Kidney epithelial cell (primary cell): ENCODE data around the gene MAN1C1. TPM values are rescaled to one million over a fixed set of nuclear protein-coding genes. Genes with fewer than 3 reads are reported as not detected.
"Not testable (repeated sequence)": the region's sequence is repeated elsewhere in the genome, so short reads cannot be mapped to it uniquely, and the experiment has no call there.

Source experiments
- DNase-seq: peaks from one replicate; pipeline ENCODE4 v3.0.0-alpha.2; 2010; ENCODE audit warnings: low read depth
- H3K27me3 ChIP-seq: 2 replicates; pipeline ENCODE4 v1.6.0; 2011; ENCODE audit warnings: low read length; ENCODE audit not compliant: control insufficient read depth, insufficient read depth
- H3K36me3 ChIP-seq: 2 replicates; pipeline ENCODE4 v1.5.1; 2011; ENCODE audit warnings: low read length; ENCODE audit not compliant: control insufficient read depth, insufficient read depth
- H3K4me3 ChIP-seq: 2 replicates; pipeline ENCODE4 v1.5.1; 2011; ENCODE audit warnings: low read depth, mild to moderate bottlenecking, control low read depth, low read length
- total RNA-seq: library from RNA; depleted of rRNA; stranded (reverse); fragments of >200 nt; gene quantifications from 2 replicates; pipeline ENCODE4 v1.2.3, GENCODE V29; 2015
- TF ChIP-seq, protein P1 (sequence below): IDR thresholded peaks from 2 replicates; pipeline ENCODE4 v1.5.1; 2011; ENCODE audit warnings: mild to moderate bottlenecking, moderate library complexity, low read length, control low read depth, inconsistent platforms; ENCODE audit not compliant: insufficient read depth, poor library complexity, severe bottlenecking

Gene MAN1C1
- total RNA-seq, 1 donor from 2014 or later = 1.4 TPM

DNA sequence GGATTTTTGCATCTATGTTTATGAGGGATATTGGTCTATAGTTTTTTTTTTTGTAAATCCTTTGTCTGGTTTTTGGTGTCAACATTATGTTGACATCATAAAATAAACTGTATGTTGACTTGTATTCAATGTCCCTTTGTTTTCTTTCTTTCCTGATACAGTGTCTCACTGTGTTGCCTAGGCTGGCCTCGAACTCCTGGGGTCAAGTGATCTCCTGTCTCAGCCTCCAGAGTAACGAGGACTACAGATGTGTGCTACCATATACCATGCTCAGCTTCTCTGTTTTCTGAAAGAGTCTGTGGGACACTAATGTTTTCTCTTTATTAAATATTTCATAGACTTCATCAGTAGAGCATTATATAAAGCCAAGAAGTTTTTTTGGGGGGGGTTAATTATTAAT lies 18.3 kb downstream of the MAN1C1 start:
- TF ChIP-seq, protein P1, sequence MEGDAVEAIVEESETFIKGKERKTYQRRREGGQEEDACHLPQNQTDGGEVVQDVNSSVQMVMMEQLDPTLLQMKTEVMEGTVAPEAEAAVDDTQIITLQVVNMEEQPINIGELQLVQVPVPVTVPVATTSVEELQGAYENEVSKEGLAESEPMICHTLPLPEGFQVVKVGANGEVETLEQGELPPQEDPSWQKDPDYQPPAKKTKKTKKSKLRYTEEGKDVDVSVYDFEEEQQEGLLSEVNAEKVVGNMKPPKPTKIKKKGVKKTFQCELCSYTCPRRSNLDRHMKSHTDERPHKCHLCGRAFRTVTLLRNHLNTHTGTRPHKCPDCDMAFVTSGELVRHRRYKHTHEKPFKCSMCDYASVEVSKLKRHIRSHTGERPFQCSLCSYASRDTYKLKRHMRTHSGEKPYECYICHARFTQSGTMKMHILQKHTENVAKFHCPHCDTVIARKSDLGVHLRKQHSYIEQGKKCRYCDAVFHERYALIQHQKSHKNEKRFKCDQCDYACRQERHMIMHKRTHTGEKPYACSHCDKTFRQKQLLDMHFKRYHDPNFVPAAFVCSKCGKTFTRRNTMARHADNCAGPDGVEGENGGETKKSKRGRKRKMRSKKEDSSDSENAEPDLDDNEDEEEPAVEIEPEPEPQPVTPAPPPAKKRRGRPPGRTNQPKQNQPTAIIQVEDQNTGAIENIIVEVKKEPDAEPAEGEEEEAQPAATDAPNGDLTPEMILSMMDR = no peak
- DNase-seq = no peak
- Histone ChIP-seq H3K27me3 (no peaks in the 10 kb centered on the region), H3K4me3 (no peak overlapping the region), H3K36me3 (no peaks in the 10 kb centered on the region)

DNA sequence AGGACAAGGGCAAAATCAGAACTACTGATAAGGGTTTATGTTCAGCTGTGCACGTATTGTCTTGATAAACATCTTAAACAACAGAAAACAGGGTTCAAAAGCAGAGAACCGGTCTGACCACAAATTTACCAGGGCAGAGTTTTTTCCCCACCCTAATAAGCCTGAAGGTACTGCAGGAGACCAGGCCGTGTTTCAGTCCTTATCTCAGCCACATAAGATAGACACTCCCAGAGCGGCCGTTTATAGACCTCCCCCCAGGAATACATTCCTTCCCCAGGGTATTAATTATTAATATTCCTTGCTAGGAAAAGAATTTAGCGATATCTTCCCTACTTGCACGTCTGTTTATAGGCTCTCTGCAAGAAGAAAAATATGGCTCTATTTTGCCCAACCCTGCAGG lies 19.6 kb downstream of the MAN1C1 start:
- H3K36me3 ChIP-seq, H3K4me3 ChIP-seq, DNase-seq, H3K27me3 ChIP-seq: not testable (repeated sequence)

DNA sequence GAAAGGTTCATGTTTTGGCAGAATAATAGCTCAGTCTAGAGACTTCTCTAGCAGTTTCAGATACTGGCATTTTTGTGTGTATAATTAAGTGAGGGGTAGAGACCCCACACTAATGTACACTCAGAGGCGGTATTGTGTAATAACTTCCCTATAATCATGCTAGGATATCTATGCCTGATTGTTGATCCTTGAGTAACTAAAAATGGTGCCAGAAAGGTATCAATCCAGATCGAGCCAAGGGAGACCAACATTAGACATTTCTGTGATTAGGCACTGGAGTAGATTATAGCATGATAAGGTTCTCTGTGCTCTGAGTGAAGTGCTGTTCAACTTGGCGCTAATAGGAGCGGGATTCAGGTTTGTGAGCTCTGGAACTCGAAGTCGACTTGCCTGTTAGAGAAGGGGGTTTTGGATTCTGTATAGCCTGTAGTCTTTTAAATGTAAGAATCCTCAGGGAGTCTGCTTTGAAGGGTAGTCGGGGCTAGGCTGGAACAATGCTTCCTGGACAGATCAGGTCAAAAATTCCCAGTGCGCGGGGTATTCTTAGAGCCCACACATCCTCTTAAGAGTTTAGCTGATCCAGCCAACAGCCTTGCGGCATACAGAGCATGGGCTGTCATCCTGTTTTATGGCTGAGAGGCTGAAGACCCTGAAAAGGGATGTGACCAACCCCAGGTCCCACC lies 24.2 kb downstream of the MAN1C1 start:
- Histone ChIP-seq H3K27me3 (peaks cover 15% of the 10 kb centered on the region), H3K36me3 (no peaks in the 10 kb centered on the region), H3K4me3 (no peak overlapping the region)
- no peak for DNase-seq
- TF ChIP-seq, protein P1 = no peak

DNA sequence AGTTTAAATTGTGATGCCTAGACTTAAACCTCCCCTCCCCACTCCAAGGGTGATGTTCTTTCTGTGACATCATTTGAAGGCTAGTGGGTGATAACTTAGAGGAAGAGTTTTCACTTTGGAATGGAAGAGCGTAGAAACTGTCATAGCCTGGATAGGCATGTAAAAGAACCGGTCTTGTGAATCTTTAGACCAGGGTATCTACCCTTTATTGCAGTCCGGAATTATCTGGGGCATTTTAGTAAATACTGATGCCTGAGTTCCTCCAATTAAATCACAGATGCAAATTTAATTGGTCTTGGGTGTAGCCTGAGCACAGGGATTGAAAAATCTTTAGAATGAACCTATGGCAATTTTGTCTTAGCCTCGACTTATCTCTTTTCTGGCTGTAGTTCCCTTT lies 24.7 kb downstream of the MAN1C1 start:
- H3K27me3 ChIP-seq = peaks cover 15% of the 10 kb centered on the region
- no peaks in the 10 kb centered on the region for H3K36me3 ChIP-seq
- TF ChIP-seq, protein P1 = no peak
- no peak for DNase-seq
- H3K4me3 ChIP-seq = no peak overlapping the region

DNA sequence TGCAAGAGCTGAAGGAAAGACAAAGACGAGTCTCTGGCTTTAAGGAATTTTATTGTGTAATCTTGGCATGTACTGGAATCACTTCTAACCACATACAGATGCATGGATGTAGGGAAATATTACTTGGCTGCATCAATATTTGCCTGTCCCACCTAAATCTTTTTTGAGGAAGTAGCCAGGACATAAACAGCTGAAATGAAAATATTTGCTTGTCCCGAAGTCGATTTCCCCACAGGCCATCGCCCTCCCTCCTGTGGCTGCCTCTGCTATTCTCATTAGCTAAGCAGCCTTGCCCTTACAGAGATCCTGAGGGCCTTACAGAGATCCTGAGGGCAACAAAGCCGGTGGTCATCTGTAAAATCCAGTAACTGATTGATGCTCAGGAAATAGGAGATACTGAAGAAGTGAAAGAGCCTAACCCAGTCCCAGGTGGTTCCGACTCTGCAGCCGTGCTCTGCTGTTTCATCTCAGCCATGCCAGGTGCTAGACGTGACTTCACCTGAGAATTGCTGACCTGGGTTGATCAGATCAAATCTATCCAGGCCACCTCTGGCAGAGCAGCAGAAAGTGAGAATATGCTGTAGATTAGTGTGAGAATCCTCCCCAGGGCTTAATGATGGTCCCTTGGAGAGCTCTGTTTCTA lies 25.5 kb downstream of the MAN1C1 start:
- Histone ChIP-seq H3K4me3 (no peak overlapping the region), H3K36me3 (no peaks in the 10 kb centered on the region), H3K27me3 (peaks cover 17% of the 10 kb centered on the region)
- no peak for DNase-seq
- TF ChIP-seq, protein P1 = no peak

DNA sequence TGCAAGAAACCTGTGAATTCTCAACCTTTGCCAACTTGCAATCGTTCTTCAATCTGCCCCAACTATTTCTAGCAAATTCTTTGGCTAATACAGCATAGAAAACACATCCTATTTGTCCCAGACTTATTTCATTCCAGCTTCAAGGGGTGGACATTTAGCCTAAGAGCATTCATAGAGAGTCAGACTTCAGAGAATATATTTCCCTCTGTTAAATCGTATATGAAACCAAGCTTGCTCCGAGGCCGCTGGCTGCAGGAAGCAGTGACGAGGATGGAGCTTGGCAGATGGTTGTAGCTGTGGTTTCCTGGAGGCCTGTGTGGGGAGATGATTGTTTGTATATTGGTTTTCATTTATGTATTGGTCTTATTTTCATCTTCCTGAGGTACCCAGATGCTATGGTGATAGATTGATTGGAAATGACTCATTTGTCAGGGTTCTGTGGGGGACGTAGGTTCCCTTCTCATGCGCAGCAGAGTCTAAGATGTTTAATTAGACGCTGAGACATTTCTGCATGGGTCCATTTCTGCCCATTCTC lies 26.1 kb downstream of the MAN1C1 start:
- DNase-seq = no peak
- H3K36me3 ChIP-seq = no peaks in the 10 kb centered on the region

More for the DNA sequence above, 26.1 kb downstream of the MAN1C1 start:
- peaks cover 19% of the 10 kb centered on the region for H3K27me3 ChIP-seq
- TF ChIP-seq, protein P1 = no peak
- no peak overlapping the region for H3K4me3 ChIP-seq
